ENCODE data around the gene PUS10. TPM values are rescaled to one million over a fixed set of nuclear protein-coding genes. Genes with fewer than 3 reads are reported as not detected.

The PUS10 gene
- polyA plus RNA-seq, 2 of the 4 experiments (the other 2 are of a cell fraction): 3.3 to 9.3 TPM

- peak overlapping the region; percentile 32 to 61; a peak in 4 of 6 replicates for H3K27ac ChIP-seq
- ATAC-seq (no peak), FAIRE-seq (no peak), DNase-seq (ENCODE audit: low read depth in 1 of 2, low spot score in 1 of 2) (no peak)
- H3K4me1 ChIP-seq: peaks cover 29% of the 10 kb centered on the region
- no peaks in the 10 kb centered on the region for H3K9me3 ChIP-seq
- H3K4me2 ChIP-seq: peak overlapping the region; percentile 58
- no peak overlapping the region for H3K4me3 ChIP-seq
- WGBS (ENCODE audit: missing lambda C conversion rate): 87% methylated on average over 1 of the region's 1 CpG
- ChIA-PET CTCF (interaction anchor here (0.6 to 0.8 kb wide), 4 partner anchors 26 to 1658 kb away, joined by 3 read pairs; no protein-coding TSS in a partner anchor), POLR2A (interaction anchor here (1.0 kb wide), 1 partner anchor 80 kb away, joined by 4 read pairs; no protein-coding TSS in a partner anchor)
- TF ChIP-seq NFE2L2 (conservative IDR thresholded peaks at IDR 0.05; ENCODE audit: low read length): no peak
- TF ChIP-seq RNF2 (IDR thresholded peaks at IDR 0.05; ENCODE audit: borderline replicate concordance, low read depth): no peak
- no peak for TF ChIP-seq EHMT2 (IDR thresholded peaks at IDR 0.05; ENCODE audit: low read depth)
- TF ChIP-seq TP53 (CRISPR knock-in tag; IDR thresholded peaks at IDR 0.05): no peak
- no peak for TF ChIP-seq KDM1A (IDR thresholded peaks at IDR 0.05; ENCODE audit: low read depth)
- no peak for TF ChIP-seq E2F6 (IDR thresholded peaks at IDR 0.05; ENCODE audit: borderline replicate concordance, low read depth)
- no peak for TF ChIP-seq ELK1 (IDR thresholded peaks at IDR 0.05; ENCODE audit: low read depth, low read length)
- TF ChIP-seq RFX5 (IDR thresholded peaks at IDR 0.05): no peak
- TF ChIP-seq HOXB13 (CRISPR knock-in tag; IDR thresholded peaks at IDR 0.05; ENCODE audit: low read depth): no peak
- TF ChIP-seq JUN (IDR thresholded peaks at IDR 0.05): no peak
Measured at GRCh38 chr2:60960706-60961105, 57.3 kb downstream of the PUS10 start.

- H3K9me3 ChIP-seq: no peaks in the 10 kb centered on the region
- no peak overlapping the region for H3K4me2 ChIP-seq
- no peak for TF ChIP-seq CEBPB (IDR thresholded peaks at IDR 0.05)
- TF ChIP-seq MAX (IDR thresholded peaks at IDR 0.05): no peak
- TF ChIP-seq FOSL2 (IDR thresholded peaks at IDR 0.05): no peak
- no peak for TF ChIP-seq FOSL2 (CRISPR knock-in tag; IDR thresholded peaks at IDR 0.05)
- no peak for TF ChIP-seq POLR2A (IDR thresholded peaks at IDR 0.05; ENCODE audit: low read length)
- no peak for TF ChIP-seq MYC (IDR thresholded peaks at IDR 0.05; ENCODE audit: borderline replicate concordance, low read length)
- no peak for TF ChIP-seq HOXB13 (CRISPR knock-in tag; IDR thresholded peaks at IDR 0.05; ENCODE audit: low read depth)
- peak overlapping the region in 1 of 2 experiments; percentile 55; a peak in 3 of 6 replicates for H3K27ac ChIP-seq
- ATAC-seq (no peak), FAIRE-seq (no peak), DNase-seq (ENCODE audit: low read depth in 1 of 2, low spot score in 1 of 2) (no peak)
- ChIA-PET CTCF (no interaction called here), POLR2A (no interaction called here)
- peaks cover 29% of the 10 kb centered on the region for H3K4me1 ChIP-seq
- no peak overlapping the region for H3K4me3 ChIP-seq
- WGBS (ENCODE audit: missing lambda C conversion rate): 88% methylated on average over 7 of the region's 7 CpGs
Measured at GRCh38 chr2:60959501-60959900, 58.6 kb downstream of the PUS10 start.

- peaks cover 29% of the 10 kb centered on the region for H3K4me1 ChIP-seq
- FAIRE-seq (no peak), ATAC-seq (peak in 1 of 2 experiments; percentile 18; a peak in 1 of 6 replicates), DNase-seq (ENCODE audit: low read depth in 1 of 2, low spot score in 1 of 2) (peak in 1 of 2 experiments; percentile 41)
- no peak overlapping the region for H3K4me2 ChIP-seq
- H3K4me3 ChIP-seq: no peak overlapping the region
- no peaks in the 10 kb centered on the region for H3K9me3 ChIP-seq
- peak overlapping the region in 1 of 2 experiments; percentile 55; a peak in 3 of 6 replicates for H3K27ac ChIP-seq
- CTCF ChIA-PET: interaction anchor here (0.7 to 1.3 kb wide), 3 partner anchors 20 to 253 kb away, joined by 3 read pairs; no protein-coding TSS in a partner anchor
- WGBS (ENCODE audit: missing lambda C conversion rate): 61% methylated on average over 3 of the region's 3 CpGs
- POLR2A ChIA-PET: interaction anchor here (0.7 kb wide), 1 partner anchor 284 kb away, joined by 6 read pairs; no protein-coding TSS in a partner anchor
- TF ChIP-seq JUN (IDR thresholded peaks at IDR 0.05) (no peak), ZFP36 (IDR thresholded peaks at IDR 0.05; ENCODE audit: borderline replicate concordance, partially characterized antibody) (no peak), REST (IDR thresholded peaks at IDR 0.05) (no peak), MAX (IDR thresholded peaks at IDR 0.05) (no peak), CTCF (IDR thresholded peaks at IDR 0.05) (no peak), ZC3H11A (IDR thresholded peaks at IDR 0.05) (no peak), RFX5 (IDR thresholded peaks at IDR 0.05) (no peak), USF2 (IDR thresholded peaks at IDR 0.05) (no peak), MAZ (IDR thresholded peaks at IDR 0.05; ENCODE audit: borderline replicate concordance, low read depth, low read length) (no peak), HOXB13 (CRISPR knock-in tag; IDR thresholded peaks at IDR 0.05; ENCODE audit: low read depth) (no peak), JUNB (IDR thresholded peaks at IDR 0.05) (no peak), CHD2 (IDR thresholded peaks at IDR 0.05; ENCODE audit: low read length, partially characterized antibody) (no peak)
Measured at GRCh38 chr2:60958800-60959199, 59.3 kb downstream of the PUS10 start.

All from A549 (cell line).